ENCODE measurements around the gene LARP4B.

LARP4B gene

GRCh38 chr10:759898-760477 lies 171.5 kb downstream of the LARP4B start:
- no peak for DNase-seq
